COLO668 (cell line): Measurements from ENCODE around the gene ART4.

Experiments
- DNase-seq: peaks from one replicate; lab custom pipeline; 2025; ENCODE audit not compliant: unreplicated experiment; lab: John Stamatoyannopoulos, UW

ART4 gene

DNA sequence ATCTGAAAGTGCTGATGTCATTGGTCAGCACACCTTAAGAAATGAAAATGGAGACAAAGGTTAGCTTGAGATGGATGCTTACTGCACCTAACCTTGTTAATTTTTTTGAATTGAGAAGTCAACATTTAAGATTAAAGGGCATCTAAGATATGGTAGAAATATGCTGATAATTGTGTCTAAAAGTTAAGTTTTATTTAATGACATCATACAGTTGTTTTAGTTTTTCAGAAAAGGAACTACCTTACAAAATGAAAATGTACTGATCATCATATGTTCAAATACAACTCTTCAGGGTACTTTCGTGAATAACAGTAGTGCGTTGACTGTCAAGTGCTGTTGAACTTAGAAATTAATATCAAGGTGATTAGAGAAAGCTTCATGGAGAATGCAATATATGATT, 31.8 kb downstream of the ART4 start:
- no peak for DNase-seq

DNA sequence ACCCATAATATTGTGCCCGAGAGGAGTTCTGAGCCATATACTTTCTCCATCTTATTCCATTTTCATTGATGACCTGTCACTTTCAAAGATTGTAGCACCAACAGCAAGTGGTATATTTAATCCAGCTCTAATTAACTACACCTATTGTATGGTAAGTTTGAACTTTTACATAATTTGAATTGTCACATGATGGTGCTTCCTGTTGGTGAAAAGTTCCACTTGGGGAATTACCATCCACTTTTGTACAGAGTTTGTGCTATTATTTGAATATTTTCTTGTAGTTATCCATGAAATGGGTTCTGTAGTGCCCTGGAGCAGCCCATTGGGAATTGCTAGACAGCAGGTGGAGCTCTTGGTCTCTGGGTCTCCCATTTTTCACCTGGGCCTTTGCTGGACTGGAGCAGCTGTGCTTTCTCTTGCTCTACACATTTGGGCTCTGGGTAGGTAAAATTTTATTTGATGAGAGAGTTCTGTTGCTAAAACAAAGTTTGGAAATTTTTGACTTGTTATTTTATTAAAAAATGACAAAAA, 32.3 kb downstream of the ART4 start:
- peak; percentile 9 for DNase-seq

DNA sequence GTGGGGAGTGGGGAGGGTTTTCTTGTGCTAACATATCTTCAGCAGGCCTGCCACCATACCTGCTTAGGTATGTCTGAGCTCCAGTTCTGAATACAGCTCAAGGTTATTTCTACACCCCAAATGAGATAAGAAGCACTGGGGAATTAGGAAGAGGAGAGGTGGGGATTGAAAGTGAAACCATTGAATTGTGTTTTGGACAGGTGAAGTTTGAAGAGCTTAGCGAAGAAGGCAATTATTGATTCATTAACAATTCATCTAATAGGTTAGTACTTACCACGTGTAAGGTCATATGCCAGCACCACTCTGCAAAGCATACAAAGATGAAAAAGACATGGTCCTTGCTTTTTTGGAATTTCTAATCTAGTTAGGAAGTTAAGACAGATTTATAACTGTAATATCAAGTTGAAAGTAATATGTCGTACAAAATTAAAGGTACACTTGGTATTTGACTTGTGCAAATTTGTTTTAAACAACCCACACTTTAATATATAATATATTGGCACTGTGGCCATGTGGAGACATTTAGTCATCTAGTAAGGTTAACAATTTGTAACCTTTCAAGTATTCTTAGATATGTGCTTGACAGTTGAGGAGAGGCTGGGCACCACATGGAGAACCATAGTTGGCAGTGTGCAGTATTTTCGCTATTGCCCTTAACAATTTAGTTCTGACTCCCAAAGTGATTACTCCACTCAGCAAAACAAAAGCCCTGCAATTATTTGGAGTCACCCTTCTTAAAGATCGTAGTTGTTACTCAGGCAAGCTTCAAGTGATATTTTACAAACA, 33.0 kb downstream of the ART4 start:
- DNase-seq: no peak

DNA sequence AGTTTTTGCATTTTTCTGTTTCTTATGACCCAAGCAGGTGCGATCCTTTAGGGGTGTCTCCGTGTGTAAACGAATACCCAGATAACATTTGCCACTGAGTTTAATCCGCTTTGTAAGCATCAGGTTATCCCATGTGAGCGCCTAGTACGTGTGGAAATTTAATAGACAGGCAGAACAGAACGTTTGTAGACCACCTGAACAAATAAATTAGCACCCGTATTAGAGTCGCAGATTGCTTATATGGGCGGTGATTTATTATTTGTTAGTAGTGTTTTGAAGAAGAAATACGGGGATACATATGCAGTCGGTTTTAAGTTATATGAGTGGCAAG, 39.5 kb downstream of the ART4 start:
- no peak for DNase-seq

DNA sequence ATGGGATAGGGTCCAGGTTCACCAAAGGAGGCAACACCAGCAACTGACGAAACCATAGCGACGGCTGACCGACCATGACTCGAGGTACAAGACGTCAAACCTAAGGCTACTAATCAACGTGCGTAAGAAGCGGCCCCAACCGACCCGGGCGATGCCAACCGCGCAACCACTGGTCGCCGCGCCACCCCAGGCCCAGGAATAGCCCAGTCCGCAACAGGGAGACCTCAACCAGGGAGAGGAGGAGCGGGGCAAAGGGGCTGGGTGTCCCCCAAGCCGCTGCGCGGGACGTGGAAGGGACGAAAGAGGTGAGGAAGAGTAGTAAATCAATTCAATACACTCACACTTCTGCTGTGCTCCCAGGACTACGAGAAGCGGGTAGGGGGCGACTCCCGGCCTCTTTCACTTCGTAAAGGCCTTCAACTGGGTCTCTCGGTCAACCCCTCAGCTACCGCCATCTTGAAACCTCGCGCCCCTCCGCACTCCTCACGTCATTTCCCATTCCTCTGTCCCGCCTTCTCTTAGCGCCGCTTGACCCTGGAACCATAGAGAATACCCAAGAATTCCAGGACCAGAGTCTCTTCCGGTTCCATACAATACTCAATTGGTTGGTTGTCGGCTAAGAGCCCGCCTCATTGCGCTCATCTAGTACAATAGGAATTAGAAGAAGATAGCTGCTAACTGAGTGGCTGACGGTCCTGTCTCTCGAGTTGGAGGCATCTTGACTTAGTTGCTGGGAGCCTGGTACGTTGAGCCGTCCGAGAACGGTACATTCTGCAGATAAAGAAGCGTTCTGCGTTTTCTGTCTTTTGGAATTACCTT, 40.1 kb downstream of the ART4 start, which contains the start of the genes C12orf60 and WBP11:
Gene C12orf60 (plus strand): TSS at position 660 of the 819 bp plus-strand sequence. CDS start 19,266 bp downstream, outside the sequence.
Gene WBP11 (minus strand): TSS at position 468 of the 819 bp plus-strand sequence. CDS start 2,095 bp downstream, outside the sequence.
- peak; percentile 87 for DNase-seq

DNA sequence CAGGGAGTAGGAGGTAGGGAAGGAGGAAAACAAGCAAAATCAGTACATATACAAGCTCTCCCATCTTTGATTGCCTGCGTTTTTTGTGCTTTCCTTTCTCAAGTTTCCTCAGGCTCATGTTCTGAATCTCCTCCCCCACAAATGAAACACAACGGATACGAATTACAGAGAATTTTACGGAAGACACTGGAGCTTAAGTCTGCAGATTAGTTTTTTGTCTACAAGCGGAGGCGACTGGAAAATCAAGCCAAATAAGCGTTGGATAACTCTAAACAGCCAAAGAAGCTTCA, 40.7 kb downstream of the ART4 start:
- no peak for DNase-seq

DNA sequence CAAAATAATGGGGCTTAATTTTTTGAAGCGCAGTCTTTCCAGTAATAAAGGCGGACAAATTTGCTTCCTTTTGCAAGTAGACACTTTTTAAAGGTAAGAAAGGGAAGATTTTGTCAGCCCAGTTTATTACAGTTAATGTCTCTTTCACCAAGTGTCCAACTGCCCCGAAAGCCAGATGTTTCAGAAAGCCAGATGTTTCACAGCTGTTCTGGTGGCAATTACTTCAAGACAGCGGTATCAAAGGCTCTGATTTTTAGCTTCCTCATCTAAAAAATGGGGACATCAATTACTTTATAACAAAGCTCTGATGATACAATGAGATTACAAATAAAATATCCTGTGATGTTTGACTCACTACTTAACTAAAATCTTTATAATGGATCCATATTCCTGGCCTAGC, 41.1 kb downstream of the ART4 start:
- DNase-seq: no peak

DNA sequence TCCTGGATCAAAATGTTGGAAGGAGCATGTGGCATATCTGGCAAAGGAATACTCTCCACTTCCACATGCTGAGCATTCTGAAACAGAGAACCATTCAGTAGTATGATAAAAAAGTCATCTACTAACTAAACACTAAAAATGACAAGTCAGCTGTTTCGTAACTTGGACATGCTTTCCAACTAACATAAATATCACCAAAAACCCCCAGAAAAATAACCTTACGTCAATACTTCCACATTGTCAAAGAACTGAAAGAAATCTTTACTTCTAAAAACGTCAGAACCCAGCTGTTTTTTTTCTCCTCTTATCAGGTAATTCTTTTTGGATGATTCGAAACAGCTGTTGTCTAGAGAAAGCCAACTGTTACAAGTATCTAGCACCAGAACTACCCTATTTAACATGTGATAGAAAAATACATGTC, 48.3 kb downstream of the ART4 start:
- no peak for DNase-seq

DNA sequence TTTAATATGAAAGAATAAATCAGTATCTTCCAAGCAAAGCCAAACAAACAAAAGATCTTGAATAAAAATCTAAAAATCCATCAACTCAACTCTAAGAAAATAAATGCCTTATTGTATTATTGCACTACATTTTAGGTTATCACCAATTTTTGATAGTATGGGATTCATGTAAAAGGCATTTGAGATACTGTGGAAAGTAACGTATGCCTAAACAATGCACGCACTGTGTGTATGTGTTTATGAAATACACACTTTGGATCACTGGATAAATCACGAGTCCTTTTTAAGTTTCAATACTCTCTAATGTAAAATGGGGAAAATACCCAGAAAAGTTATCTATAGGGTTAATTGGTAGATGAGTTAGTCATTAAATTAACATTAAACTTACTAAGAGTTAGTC, 57.8 kb downstream of the ART4 start:
- no peak for DNase-seq

DNA sequence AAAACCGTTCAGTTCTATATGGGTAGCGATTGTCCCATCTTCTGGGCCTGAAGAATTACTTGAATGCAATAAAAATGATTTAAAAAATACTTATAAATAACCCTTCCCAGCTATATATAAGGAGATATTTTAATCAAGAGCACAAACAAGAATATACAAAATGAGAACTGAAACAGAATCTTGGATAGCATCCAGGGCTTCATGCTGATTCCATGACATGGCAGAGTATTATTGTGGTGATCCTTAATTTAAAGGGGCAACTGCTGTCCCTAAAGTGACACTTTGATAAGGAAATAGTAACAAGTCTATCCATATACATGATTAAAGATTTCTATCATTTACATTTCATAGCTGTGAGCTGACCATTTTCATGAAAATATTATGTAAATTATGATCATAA, 58.9 kb downstream of the ART4 start:
- no peak for DNase-seq

DNA sequence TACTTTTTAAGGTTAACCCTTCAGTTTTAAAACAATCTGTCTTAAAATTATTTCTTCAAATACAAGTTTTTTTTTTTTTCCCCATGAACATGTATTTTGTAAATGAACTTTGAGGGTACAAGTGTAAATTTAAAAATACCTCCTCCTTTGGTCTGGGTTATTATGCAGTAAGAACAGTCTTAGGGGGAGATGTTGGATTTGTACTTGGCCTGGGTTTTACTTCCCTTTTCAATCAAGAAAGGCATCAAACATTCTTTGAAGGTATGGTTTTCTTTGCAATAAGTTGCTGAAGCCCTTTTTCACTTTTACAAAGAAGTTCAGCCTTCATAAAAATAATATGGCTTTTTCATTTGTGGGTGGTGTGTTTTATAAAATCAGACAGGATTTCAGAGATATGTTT, 60.6 kb downstream of the ART4 start:
- DNase-seq: no peak

DNA sequence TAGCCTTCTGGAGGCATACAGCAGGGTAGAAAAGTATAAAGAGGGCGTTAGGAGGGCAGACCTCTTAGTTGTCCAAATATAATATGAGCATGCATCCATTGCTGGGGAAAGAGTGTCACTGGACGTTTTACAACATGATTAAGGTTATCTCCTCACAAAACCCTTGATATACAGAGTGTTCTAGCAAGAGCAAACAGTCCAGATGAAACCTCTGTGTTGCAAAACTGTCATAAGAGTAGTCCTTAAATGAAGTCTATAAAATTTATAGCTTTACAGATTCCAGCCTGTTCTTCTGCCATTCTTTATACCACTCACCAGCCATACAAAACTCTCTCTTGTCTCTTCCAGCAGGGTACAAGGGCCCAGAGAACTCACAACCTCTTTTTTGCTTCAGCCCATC, 61.8 kb downstream of the ART4 start:
- no peak for DNase-seq

DNA sequence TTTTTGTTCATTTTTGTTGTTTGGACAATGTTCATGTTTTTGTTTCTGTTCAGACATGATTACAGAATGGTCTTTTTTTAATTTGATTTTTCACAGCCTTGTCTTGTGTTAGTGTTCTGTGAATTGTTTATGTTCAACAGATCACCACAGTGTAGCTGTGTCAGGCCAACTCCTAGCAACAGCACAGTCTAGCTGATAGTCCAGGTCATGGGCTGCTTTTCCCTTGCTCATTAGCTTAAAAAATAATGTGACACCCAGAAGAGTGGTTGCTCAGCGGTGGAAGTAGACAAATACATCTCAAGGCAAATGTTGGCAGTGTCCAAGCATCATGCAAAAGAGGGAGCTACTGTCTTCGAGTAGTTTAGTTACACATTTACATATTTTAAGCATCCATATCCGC, 62.5 kb downstream of the ART4 start:
- no peak for DNase-seq

DNA sequence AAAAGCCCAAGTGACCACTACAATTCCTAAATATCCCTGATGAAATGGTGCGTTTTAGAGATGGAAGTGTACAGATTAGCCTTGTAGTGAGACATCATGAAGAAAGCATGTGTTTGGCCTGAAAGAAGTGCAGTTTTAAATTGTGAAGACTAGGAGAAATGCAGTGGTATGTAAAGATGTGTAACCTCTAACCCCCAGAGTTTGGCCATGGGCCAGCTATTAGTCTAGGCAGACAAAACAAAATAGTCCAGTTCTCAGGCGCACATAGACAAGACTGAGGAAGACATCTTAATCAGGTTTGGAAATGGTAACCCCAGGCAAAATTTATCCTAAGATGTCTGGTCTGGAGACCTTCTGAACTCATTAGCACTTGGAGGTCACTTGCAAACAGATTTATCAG, 63.5 kb downstream of the ART4 start:
- DNase-seq: no peak

DNA sequence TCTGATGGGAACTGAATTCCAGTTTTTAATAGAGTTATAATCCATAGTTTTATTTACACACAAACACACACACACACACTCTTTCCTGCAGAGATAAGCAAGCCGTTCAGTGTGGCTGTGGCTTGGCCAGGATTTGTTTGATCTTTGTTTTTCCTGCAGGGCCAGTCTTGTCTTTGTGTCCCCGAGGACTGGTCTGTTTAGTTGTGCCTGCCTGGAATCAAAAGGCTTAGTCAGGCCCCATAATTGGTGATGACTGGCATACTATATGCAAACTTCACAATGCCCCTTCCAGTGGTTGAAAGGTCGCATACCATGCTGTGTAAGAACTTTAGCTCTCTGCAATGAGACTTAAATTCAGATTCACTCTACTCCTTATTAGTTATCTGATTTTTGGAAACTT, 66.1 kb downstream of the ART4 start:
- DNase-seq: no peak

DNA sequence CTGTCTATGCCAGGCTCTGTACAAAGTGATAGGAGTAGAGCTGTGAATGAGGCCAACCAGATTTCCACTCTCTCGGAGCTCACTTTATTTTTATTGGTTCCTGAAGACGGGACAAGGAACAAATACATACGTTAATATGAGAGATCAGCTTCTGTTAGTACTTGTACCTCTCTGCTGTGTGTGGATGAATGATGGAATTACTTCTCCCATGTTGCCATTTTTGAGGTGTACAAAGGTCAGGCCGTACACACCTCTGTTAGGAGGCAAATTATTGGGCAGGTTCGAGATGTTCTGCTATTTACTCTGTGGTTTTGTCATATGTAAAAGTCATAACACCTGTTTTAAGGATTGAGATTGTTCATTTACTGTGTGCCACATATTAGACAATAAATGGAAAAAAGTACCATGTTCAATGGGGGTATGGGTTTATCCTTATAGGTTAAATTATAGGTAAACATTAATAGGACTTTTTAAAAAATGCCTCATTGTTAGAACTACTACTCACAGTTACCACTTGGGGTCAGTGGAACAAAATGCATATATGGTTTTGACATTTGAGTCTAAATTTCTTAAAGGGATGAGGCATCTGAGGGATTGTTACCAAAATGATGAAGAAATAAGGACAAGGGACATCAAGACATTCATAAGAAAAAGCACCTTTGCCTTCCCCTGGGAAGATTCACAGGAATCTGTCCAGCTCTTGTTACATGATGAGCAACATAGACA, 66.9 kb downstream of the ART4 start:
- no peak for DNase-seq

DNA sequence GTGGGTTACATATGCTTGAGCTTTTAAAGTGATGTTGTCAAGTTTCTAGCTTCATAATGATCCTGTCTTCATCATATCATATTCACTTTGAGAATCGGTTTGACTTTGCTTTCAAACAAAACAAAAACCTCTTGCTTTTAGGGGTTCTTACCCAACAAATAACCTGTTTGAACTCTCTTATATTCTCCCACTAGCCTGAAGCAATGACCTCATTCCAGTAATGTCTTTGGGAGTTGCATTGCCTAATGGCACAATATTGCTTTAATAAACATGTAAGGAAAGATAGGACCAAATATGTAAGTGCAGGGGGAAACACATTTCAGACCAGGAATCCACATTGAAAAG, 67.7 kb downstream of the ART4 start:
- no peak for DNase-seq
